HG02678 (cell line): ENCODE data around the gene DCAF7.

Source experiments
- ATAC-seq: cut with Tn5 transposase; IDR thresholded peaks from one replicate; pipeline ENCODE4 v1.9.1; 2021; ENCODE audit warnings: mild to moderate bottlenecking, moderate library complexity; ENCODE audit not compliant: unreplicated experiment

Gene DCAF7

DNA sequence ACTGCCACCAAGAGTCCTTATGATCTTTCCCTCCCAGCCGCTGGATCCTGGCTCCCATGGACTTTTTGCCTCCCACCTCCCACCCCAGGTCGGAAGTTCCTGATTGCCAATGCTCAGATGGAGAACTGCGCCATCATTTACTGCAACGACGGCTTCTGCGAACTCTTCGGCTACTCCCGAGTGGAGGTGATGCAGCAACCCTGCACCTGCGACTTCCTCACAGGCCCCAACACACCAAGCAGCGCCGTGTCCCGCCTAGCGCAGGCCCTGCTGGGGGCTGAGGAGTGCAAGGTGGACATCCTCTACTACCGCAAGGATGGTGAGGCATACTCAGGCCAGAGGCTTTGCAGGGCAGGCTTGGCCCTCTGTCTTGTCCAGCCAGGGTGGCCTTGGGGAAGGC lies 26.2 kb upstream of the DCAF7 start:
- no peak for ATAC-seq

DNA sequence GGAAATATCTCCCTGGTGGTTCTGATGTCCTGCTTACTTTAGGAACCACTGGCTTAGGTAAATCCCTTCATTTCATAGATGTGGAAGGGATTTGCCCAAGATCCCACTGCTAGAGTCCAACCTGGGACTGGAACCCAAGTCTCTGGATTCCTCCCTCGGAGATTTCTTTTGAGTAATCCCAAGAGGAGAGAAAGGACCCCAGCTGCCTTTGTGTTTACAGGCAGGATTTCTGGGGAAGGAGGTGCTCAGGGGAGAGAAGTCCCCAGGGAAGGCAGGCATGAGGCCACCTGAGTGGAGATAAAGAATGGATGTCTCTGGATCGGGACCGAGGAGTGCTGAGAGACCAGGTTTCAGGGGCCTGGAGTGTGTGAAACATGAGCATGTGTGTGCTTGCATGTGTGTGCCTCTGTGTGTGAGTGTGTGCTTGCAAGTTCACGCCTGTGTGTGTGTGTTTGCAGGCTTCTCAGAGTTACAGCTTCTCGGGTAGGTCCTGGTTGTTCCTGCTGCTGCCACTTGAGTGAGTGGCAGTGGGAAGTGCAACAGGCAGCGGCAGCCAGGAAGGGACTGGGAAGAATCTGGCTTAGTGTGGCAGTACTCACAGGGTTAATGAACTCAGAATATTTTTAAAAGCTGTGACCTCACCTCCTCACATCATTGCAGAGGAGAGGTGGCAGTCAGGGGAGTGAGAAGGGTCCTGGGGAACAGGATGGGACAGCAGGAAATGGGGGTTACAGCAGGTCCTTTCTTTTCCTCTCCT lies 24.9 kb upstream of the DCAF7 start:
- ATAC-seq: no peak

DNA sequence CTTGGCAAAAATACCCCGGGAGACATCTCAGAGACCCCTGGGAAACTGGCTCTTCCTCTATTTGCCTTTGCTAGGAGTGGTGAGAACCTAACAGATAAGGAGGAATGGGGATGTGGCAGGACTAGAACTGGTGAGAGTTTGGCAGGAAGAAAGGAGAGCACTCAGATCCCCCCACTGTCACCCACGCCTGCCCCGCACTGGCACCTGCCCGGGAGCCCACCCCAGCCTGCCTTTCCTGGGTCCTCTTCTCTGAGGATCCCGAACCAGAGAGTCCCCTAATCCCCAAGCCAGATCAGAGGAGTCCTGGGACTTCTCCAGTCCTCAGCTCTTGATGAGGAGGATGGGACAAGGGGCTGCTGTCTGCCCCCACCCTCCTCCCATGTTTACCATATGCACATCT lies 23.4 kb upstream of the DCAF7 start:
- ATAC-seq: no peak

DNA sequence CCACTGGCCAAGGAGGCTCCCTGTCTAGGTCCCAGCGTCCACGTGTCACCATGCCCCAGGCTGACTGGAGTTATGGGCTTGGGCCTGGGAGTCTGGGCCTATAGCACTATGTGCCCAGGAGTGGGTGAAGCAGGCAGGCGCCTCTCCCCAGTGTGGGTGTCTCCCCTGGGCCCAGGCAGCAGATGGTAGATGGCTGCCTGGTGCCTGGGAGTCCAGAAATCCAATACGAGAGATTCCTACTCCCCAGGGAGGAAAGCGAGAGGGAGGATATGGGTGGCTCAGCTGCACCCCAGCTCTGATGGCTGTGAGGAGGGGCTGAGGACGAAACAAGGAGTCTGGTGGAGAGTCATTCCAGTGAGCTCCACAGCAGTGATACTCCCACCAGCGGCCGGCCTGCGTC lies 22.1 kb upstream of the DCAF7 start:
- no peak for ATAC-seq

DNA sequence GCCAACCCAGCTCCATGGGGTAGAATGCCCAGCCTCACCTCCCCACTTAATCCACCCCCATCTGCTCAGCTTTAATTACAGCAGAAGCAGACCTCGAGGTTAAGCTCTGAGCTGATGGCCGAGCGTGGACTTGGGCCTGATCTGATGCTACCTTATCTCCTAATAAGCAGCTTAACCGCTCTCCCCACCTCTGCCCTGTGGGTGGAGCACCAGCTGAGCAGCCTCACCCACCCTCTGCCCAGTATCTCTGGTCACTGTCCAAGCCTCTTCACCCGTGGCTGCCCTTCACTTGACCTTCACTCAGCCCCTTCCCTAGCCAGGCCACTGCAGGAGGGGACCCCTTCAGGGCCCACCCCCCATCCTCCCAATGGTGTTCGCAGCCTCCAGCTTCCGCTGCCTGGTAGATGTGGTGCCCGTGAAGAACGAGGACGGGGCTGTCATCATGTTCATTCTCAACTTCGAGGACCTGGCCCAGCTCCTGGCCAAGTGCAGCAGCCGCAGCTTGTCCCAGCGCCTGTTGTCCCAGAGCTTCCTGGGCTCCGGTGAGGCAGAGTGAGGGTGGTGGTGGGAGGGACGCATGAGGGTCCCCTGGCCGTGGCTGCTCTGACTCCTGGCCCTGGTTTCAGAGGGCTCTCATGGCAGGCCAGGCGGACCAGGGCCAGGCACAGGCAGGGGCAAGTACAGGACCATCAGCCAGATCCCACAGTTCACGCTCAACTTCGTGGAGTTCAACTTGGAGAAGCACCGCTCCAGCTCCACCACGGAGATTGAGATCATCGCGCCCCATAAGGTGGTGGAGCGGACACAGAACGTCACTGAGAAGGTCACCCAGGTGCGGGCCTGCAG lies 20.3 kb upstream of the DCAF7 start:
- ATAC-seq: no peak

DNA sequence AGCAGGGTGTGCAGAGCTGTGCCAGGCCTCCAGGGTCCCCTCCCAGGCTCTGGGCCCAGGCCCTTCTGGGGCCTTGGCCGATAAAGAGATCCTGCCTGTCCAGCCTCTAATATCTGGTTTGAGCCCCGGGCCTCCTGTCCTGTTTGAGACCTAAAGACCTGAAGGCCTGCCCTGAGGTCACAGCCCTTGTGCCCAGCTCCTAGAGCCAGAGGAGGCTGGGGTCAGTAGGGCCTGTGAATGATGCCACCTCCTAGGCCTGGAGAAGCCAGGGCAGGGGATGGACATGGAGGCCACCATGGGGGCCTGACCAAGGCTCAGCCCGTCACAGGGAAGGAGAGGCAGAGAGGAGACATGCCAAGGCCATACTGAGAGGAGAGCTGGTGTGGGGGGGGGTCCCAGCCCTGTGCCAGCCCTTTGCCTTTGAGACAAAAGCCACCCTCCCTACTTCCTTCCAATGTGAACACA lies 19.7 kb upstream of the DCAF7 start:
- no peak for ATAC-seq

DNA sequence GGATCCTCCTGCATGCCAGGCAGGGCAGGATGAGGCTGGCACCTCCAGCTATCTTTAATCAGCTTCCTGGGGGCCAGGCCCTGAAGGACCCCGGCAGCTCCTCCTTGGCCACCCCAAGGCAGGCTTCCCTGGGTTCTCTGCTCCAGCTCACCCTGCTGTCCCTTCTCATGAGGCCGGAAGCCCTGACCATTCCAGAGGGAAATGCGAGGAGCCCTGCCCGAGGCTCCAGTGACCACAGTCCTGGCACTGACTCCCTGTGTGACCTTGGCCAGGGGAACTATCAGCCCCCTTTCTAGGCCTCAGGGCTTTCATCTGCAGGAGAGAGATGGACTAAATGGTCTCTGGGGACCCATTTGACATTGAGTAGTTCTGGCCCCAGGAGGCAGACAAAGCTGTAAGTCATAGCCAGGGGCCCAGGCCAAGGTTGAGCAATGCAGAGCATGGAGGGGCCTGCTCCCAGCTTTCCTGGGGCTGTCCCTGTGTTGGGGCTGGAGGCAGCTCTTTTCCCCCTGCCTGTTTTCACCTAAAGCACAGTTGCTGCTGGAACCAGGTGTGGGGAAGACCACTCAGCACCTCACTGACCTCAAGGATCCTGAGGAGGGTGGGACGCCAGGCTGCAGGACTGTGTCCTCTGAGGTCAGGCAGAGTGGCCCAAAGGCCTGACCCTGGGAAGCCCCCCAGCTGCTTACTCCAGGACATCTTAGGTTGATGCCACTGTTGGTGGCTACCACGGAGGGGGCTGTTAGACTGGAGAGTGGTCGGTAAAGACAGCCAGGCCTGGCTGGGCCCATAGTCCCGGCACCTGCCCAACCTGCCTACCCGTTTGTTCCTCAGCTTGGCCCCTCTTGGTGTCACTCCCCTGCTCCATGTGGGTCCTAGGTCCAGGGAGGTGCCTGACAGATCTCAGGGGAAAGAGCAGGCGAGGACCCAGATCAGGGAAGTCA lies 19.0 kb upstream of the DCAF7 start:
- no peak for ATAC-seq

DNA sequence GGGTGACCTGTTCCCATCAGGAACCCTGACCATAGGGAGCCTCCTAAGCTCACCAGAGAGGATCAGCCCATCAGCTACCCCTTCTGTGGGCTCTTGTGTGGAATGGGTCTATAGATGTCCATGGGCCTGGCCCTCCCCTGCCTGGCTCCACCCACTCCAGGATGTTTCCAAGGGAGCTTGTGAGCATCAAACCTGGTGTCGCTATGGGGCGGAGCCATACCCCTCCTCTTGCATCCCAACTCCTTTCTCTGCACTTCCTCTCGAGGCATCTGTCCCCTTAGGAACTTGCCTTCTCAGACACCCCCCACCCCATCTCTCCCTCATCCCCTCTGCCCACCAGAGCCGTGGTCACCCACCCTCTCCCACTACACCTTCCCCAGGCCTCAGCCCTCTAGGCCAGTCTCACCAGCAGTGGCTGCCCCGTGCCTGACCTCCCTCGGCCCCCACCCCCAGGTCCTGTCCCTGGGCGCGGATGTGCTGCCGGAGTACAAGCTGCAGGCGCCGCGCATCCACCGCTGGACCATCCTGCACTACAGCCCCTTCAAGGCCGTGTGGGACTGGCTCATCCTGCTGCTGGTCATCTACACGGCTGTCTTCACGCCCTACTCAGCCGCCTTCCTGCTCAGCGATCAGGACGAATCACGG lies 16.7 kb upstream of the DCAF7 start:
- ATAC-seq: no peak

DNA sequence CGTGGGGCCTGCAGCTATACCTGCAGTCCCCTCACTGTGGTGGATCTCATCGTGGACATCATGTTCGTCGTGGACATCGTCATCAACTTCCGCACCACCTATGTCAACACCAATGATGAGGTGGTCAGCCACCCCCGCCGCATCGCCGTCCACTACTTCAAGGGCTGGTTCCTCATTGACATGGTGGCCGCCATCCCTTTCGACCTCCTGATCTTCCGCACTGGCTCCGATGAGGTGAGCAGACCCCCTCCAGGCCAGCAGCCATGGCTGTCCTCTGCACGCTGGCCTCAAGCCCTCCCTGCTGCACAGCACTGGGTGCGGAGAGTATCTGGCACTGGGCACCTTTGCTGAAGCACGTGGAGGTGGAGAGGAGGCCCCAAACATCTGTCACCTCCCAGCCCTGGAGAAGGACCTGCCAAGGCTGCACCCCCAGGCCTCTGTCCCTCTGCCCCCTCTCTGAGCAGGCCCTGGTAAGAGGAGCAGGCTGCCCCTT lies 16.2 kb upstream of the DCAF7 start:
- no peak for ATAC-seq

DNA sequence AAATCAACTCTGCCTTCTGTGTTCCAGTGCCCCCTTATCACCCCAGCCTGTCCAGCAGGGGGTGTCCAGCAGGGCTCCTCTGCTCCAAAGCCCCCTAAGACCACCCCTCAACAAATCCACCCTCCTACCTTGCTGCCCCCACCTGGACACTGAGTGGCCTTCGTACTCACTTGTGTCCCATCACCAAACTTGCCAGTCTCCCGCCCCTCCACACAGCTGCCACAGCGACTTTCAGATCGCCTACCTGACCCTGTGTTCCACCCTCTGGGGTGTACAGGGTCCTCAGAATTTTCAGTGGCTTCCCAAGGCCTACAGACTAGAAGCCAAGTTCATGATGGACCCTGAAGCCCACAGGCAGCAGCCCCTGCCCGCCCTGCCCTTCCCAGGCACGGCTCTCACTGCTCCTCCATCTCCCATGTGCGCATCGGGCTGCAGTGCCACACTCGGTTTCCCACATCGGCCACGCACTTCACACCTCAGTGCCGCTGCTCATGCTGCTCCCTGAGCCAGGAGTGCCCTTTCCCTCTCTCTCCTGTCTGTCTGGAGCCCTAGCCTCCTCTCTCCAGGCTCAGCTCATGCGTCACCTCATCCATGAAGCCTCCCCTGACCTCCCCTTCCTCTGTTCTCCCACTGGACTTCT lies 15.3 kb upstream of the DCAF7 start:
- no peak for ATAC-seq

DNA sequence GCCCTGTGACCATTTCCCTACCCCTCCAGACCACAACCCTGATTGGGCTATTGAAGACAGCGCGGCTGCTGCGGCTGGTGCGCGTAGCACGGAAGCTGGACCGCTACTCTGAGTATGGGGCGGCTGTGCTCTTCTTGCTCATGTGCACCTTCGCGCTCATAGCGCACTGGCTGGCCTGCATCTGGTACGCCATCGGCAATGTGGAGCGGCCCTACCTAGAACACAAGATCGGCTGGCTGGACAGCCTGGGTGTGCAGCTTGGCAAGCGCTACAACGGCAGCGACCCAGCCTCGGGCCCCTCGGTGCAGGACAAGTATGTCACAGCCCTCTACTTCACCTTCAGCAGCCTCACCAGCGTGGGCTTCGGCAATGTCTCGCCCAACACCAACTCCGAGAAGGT lies 14.6 kb upstream of the DCAF7 start:
- ATAC-seq: no peak

DNA sequence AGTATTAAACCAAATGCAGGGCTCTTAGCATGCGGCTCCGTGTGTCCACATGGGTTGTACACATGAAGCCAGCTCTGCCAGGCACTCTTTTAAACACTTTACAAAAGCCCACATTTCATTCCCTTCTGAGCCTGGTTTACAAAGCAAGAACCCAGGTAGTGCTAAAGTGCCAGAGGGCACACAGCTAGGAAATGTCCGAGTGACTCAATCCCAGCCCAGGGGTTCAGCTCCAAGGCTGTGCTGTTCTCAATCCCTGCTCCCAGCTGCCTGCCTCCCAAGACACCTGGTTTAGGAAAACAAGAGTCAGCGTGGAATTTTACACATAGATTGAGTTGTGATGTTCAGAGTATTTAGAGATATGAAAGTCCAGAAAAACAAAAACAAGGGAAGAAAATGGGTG lies 13.3 kb upstream of the DCAF7 start:
- no peak for ATAC-seq

DNA sequence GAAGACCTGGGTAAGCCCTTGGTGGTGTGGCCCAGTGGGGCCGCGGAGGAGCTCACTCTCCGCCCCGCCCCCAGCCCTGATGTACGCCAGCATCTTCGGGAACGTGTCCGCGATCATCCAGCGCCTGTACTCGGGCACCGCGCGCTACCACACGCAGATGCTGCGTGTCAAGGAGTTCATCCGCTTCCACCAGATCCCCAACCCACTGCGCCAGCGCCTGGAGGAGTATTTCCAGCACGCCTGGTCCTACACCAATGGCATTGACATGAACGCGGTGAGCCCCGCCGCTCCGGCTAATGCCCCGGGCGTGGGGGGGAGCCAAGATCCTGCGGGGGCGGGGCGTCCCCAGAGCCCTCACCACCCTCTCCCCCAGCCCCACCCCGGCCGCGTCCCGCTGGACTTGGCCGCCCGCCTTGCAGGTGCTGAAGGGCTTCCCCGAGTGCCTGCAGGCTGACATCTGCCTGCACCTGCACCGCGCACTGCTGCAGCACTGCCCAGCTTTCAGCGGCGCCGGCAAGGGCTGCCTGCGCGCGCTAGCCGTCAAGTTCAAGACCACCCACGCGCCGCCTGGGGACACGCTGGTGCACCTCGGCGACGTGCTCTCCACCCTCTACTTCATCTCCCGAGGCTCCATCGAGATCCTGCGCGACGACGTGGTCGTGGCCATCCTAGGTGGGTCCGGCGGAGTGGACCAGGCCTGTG lies 12.1 kb upstream of the DCAF7 start:
- ATAC-seq: no peak

DNA sequence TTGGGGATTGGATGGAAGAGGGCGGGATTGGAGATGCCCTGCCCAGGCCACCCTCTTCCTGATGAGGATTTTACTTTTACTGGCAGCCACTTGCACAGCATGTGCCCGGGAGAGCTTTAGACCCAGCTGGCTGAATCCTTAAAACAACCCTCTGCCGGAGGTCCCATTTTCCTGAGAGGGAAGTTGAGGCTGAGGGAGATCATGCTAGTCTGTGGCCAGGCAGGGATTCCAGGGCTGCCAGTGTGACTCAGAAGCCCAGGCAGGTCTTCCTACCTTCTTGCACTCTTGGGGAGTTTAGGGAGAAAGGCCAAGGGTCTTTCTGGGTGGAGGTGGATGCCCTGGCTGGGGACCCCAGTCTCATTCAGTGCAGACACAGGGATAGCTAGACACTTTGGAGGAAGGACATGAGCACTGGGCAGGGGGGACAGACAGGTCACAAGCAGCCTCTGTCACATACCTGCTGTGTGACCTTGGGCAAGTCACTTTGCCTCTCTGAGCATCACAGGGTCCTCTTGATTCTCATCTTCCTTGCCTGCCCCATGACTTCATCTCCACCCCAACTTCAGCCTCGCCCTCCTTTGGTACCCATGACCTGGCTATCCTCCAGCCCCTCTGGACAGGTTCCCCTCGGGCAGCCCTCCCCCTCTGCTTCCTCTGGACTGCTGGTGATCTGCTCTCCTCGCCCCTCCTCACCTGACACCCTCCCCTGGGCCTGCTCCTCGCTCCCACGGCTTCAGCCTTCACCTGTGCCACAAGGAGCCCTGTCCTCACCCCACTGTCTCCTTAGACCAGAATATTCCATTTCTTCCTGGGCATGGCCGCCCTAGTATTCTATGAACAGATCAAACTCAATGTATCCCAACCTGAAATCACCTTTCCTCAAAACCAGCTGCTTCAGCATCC lies 11.3 kb upstream of the DCAF7 start:
- no peak for ATAC-seq

DNA sequence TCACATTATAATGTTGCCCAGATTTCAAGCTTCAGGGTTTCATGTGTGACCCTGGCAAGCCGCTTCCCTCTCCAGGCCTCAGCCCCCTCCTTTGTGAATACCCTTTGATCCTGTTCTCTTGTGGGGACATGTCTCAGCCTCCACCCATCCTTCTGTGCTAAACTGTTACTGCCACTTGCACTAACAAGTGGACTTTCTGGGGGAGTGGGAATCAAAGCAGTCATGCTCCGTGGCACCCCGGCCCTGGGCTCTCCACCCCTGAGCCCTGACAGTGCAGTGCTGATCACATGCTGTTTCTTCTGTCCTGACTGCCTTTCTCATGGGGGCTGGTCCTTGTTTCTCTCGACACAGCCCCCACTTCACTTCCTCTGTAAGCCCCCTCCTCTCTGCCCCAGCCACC lies 9.7 kb upstream of the DCAF7 start:
- ATAC-seq: no peak

DNA sequence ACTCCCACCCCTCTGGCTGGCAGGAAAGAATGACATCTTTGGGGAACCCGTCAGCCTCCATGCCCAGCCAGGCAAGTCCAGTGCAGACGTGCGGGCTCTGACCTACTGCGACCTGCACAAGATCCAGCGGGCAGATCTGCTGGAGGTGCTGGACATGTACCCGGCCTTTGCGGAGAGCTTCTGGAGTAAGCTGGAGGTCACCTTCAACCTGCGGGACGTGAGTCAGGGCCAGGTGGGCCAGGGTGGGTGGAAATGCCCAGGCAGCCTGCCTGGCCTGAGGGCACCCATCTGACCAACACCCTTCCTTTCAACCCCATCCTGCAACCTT lies 8.1 kb upstream of the DCAF7 start:
- ATAC-seq: no peak

DNA sequence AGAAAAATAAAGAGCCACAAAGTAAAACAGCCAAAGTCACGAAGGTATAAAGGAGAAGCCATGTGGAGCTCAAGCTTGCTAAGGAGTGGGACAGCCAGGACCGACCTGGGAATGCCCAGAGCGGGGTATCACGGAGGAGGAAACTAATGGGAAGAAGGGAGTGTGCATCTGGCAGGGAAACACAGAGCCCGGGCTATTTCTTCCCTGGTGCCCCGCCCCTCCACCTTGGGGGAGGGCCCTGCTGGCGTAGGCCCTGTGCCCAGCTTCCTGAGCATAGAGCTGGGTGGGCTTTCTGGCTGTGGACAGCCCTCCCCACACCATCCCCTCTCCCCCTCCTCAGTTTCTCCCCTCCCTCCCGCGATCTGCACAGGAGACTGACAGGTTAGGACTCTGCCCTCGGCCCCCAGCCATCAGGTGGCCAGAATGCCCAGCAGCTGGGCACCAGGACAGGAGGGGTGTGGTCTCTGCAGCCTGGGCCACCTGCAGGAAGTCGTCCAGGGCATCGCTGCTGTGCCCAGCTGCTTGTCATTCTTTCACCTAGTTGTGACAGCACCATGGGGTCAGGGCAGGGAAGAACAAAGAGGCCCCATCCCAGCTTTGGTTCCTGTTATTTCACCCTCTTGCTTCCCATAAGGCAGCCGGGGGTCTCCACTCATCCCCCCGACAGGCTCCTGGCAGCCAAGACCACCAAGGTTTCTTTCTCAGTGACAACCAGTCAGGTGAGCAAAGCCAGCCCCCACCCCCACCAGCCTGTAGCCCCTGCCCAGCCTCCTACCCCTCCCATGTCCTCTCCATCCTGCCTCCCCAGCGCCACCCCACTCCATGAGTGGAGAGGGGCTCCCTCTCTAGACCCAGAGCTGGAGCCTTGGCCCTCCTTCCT lies 7.1 kb upstream of the DCAF7 start:
- ATAC-seq: no peak
